ENCODE results near the gene B3GALT6.

GRCh38 chr1:1240348-1240732 lies 8.3 kb downstream of the B3GALT6 start:
- no peak for TF ChIP-seq CTCF (IDR thresholded peaks at IDR 0.05)
- TF ChIP-seq POLR2AphosphoS5 (IDR thresholded peaks at IDR 0.05; ENCODE audit: low read depth, low read length), result no peak

Data from Panc1 (cell line).